LNCaP clone FGC (cell line): ENCODE data around the gene CPEB3.
"Not testable (repeated sequence)": the region's sequence is repeated elsewhere in the genome, so short reads cannot be mapped to it uniquely, and the experiment has no call there.

Source experiments
- DNase-seq: peaks from one replicate; pipeline ENCODE4 v3.0.0-alpha.2; 2011; ENCODE audit warnings: low read depth
- H3K4me3 ChIP-seq: 2 replicates; pipeline ENCODE4 v1.5.1; 2011; ENCODE audit warnings: mild to moderate bottlenecking, low read depth, low read length, control low read depth
- TF ChIP-seq, protein P1 (sequence below): IDR thresholded peaks from 2 replicates; pipeline ENCODE4 v1.5.1; 2012; ENCODE audit warnings: mild to moderate bottlenecking; ENCODE audit not compliant: control insufficient read depth, insufficient read depth; ENCODE audit errors: extremely low read depth

CPEB3 gene

DNA sequence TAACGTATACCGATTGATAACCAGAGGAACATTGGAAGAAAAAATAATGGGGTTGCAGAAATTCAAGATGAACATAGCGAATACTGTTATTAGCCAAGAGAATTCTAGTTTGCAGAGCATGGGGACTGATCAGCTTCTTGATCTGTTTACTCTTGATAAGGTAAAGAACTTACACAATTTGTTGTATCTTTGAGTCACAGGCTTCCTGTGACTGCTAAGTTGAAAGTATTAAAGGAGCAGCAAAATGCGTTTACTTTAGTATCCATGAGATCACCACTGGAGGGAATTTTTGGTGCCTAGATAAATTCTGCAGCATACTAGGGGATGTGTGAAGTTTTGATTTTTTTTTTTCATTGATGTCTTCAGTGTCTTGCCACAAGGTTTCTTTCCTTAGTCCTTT is 263.7 kb downstream of the CPEB3 start:
- TF ChIP-seq, protein P1, sequence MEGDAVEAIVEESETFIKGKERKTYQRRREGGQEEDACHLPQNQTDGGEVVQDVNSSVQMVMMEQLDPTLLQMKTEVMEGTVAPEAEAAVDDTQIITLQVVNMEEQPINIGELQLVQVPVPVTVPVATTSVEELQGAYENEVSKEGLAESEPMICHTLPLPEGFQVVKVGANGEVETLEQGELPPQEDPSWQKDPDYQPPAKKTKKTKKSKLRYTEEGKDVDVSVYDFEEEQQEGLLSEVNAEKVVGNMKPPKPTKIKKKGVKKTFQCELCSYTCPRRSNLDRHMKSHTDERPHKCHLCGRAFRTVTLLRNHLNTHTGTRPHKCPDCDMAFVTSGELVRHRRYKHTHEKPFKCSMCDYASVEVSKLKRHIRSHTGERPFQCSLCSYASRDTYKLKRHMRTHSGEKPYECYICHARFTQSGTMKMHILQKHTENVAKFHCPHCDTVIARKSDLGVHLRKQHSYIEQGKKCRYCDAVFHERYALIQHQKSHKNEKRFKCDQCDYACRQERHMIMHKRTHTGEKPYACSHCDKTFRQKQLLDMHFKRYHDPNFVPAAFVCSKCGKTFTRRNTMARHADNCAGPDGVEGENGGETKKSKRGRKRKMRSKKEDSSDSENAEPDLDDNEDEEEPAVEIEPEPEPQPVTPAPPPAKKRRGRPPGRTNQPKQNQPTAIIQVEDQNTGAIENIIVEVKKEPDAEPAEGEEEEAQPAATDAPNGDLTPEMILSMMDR: no peak
- no peak overlapping the region for H3K4me3 ChIP-seq
- no peak for DNase-seq

DNA sequence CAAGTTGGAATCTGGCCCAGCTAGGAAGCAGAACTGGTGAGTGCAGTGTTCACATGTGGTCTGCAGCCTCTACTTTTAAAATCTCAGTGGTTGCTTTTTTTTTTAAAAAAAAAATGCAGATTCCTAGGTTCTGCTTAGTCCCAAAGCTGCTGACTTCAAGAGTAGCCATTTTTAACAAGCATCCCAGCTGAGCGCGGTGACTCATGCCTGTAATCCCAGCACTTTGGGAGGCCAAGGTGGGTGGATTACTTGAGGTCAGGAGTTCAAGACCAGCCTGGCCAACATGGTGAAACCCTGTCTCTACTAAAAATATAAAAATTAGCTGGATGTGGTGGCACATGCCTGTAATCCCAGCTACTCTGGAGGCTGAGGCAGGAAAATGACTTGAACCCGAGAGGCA is 265.5 kb downstream of the CPEB3 start:
- DNase-seq, H3K4me3 ChIP-seq: not testable (repeated sequence)

DNA sequence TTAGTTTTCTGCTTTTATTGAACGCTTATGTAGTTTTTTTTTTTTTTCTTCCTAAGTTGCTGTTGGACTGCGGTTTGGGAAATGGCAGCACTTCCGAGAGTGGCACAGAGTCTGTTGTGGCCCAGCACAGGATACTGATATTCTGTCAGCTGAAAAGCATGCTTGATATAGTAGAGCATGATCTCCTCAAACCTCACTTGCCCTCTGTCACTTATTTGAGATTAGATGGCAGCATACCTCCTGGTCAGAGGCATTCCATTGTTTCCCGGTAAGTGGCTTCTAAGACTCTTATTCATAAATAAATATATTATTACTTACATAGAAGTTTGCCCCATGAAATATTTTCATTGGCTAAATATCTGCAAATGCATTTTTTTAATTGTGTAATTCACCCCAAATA is 266.2 kb downstream of the CPEB3 start:
- DNase-seq: no peak
- H3K4me3 ChIP-seq: no peak overlapping the region
- TF ChIP-seq, protein P1: no peak

DNA sequence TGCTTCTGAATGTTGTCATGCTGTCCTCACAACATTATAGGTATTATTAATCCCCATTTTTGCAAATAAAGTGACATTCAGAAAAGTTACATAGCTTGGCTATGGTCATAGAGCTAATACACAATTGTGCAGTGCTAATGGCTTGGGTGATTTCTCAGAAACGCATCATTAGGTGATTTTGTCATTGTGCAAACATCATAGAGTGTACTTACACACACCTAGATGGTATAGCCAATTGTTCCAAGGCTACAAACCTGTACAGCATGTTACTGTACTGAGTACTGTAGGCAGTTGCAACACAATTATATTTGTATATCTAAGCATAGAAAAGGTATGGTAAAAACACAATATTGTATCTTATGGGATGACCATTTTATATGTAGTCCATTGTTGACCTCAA is 276.3 kb downstream of the CPEB3 start:
- peak; percentile 15 for DNase-seq
- TF ChIP-seq, protein P1: no peak
- no peak overlapping the region for H3K4me3 ChIP-seq

DNA sequence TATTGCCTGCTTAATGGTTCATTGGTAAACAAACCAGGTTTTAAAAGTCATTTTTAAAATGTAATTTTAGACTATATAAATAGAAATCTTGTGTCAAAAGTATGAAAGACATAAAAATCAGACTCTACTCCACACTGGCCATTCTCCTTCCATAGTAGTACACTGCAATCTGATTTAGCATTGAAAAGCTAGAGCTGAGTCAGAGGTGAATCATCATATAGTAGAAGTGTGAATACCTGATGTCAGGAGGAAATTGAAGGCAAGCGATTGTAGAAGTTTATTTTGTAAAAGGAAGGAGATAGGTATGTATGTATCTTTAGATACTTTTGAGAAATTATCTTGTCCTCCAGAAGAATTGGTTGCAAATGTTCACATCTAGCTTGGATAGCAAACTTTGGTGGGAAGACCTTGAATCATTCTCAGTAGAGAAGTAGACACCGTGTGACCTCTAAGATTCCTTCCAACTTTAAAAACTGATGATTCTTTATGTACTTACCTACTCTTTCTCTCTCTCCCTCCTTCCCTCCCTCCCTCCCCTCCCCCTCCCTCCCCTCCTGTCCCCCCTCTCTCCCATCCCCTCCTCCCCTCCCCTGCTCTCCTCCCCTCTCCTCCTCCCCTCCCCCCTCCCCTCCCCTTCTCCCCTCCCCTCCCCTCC is 279.2 kb downstream of the CPEB3 start:
- DNase-seq: no peak
- H3K4me3 ChIP-seq: no peak overlapping the region
- TF ChIP-seq, protein P1: no peak

DNA sequence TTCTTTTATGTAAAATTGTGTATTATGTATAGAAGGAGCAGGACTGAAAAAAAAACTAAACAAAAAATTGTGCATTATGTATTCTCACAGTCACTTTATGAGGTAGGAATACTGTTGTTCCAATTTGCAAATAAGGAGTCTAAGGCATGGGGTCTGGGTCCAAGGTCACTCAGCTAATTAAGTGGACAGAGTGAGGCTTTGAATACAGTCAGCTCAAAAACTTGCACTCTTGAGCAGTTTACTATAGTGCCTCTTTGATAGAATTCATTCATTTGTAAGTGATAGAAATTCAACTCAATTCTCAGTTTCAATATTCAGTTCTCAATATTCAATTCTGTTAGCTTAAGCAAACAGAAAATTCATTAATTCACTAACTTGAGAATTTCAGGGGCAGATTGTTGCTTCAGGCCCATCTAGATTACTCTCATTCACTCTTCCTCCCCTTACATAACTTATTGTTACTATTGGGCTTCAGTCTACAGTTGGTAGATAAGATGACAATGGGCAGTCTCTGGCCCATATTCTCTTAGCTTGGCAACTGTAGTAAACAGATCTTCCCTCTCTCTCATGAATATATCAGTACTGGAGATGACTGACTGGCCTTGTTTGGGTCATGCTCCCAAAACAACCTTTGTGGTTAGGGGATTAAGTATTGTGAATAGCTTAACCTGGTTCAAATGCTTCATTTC is 280.7 kb downstream of the CPEB3 start:
- TF ChIP-seq, protein P1: no peak
- DNase-seq: no peak

DNA sequence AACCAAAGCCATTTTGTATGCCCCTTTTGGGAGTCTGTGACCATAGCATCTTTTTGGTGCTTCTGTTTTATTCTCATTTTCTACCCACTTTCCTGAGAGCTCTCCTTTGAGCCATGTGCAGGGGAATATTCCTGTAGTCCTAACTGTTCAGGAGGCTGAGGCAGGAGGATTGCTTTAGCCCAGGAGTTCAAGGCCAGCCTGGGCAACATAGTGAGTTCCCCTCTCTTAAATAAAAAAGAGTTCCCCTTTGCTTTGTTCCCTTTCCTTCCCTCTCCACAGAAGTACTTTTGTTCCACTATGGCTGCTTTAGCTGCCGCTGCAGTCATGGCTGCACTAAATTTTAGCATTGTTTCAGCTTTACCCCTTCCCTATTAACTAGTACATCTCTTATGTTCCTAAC is 281.4 kb downstream of the CPEB3 start:
- no peak for DNase-seq
- H3K4me3 ChIP-seq: no peak overlapping the region
- TF ChIP-seq, protein P1: no peak

More for the DNA sequence above, 280.7 kb downstream of the CPEB3 start:
- H3K4me3 ChIP-seq: no peak overlapping the region
